Effector memory CD4-positive, alpha-beta T cell (primary cell): Measurements from ENCODE around the gene ZFYVE27.

Experiments used
- DNase-seq, 3 donors: peaks; one replicate each; pipeline ENCODE4 v3.0.0-alpha.2; 2020
- H3K27ac ChIP-seq: 2 replicates; pipeline ENCODE4 v1.7.0; 2013; ENCODE audit warnings: mild to moderate bottlenecking, low read length, moderate library complexity; ENCODE audit not compliant: insufficient read depth, poor library complexity, severe bottlenecking
- H3K27me3 ChIP-seq: replicated peaks from 2 replicates; pipeline ENCODE4 v1.7.0; 2013; ENCODE audit warnings: mild to moderate bottlenecking, low read length; ENCODE audit not compliant: insufficient read depth, control insufficient read depth, poor library complexity, severe bottlenecking
- H3K36me3 ChIP-seq: 2 replicates; pipeline ENCODE4 v1.7.0; 2013; ENCODE audit warnings: mild to moderate bottlenecking, low read length, moderate library complexity; ENCODE audit not compliant: control insufficient read depth, insufficient read depth
- H3K4me1 ChIP-seq: 2 replicates; pipeline ENCODE4 v1.7.0; 2013; ENCODE audit warnings: low read length, mild to moderate bottlenecking; ENCODE audit not compliant: control insufficient read depth, insufficient read depth, poor library complexity, severe bottlenecking
- H3K4me3 ChIP-seq: 2 replicates; pipeline ENCODE4 v1.7.0; 2013; ENCODE audit warnings: low read length, low read depth, mild to moderate bottlenecking; ENCODE audit not compliant: insufficient read depth, poor library complexity, severe bottlenecking
- H3K9me3 ChIP-seq: 2 replicates; pipeline ENCODE4 v1.7.0; 2013; ENCODE audit warnings: mild to moderate bottlenecking, low read length, moderate library complexity; ENCODE audit not compliant: control insufficient read depth

Gene ZFYVE27

DNA sequence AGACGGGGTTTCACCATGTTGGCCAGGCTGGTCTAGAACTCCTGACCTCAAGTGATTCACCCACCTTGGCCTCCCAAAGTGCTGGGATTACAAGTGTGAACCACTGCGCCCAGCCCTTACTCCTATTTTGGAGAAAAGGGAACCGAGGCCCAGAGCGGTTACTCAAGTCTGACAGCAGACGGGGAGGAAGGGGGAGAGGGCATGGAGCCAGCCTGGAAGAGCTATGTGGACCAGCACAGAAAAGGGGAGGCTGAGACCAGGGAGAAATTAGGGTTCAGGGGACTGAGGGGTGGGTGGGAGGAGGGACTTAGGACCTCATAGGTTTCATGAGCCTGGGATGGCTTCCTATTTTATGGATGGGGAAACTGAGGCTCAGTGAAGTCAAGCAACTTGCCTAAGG is 33.3 kb downstream of the ZFYVE27 start:
- Histone ChIP-seq H3K4me1 (peaks cover 9% of the 10 kb centered on the region), H3K9me3 (no peaks in the 10 kb centered on the region), H3K36me3 (no peaks in the 10 kb centered on the region), H3K27me3 (peaks cover 14% of the 10 kb centered on the region), H3K27ac (no peak overlapping the region), H3K4me3 (no peak overlapping the region)
- DNase-seq: no peak

- Histone ChIP-seq H3K27ac (no peak overlapping the region), H3K36me3 (no peaks in the 10 kb centered on the region), H3K27me3 (peaks cover 14% of the 10 kb centered on the region), H3K4me3 (no peak overlapping the region), H3K4me1 (peaks cover 9% of the 10 kb centered on the region), H3K9me3 (no peaks in the 10 kb centered on the region)
- no peak for DNase-seq
These were observed 34.3 kb downstream of the ZFYVE27 start for GRCh38 chr10:97771055-97771891.

- no peak within 1 kb of the TSS for H3K27ac ChIP-seq
- H3K9me3 ChIP-seq: no peaks in the 10 kb centered on the region
- H3K4me3 ChIP-seq: no peak within 1 kb of the TSS
- DNase-seq: no peak
- peaks cover 14% of the 10 kb centered on the region for H3K27me3 ChIP-seq
- peaks cover 9% of the 10 kb centered on the region for H3K4me1 ChIP-seq
- no peaks in the 10 kb centered on the region for H3K36me3 ChIP-seq
These were observed 35.2 kb downstream of the ZFYVE27 start, which contains the start of gene SFRP5 for GRCh38 chr10:97771913-97772823. Gene SFRP5 (minus strand): TSS chr10:97771999. CDS start chr10:97771833, 166 bp downstream.

- Histone ChIP-seq H3K4me1 (peaks cover 9% of the 10 kb centered on the region), H3K36me3 (no peaks in the 10 kb centered on the region), H3K27ac (no peak overlapping the region), H3K9me3 (no peaks in the 10 kb centered on the region), H3K27me3 (peaks cover 14% of the 10 kb centered on the region), H3K4me3 (no peak overlapping the region)
- no peak for DNase-seq
These were observed 36.2 kb downstream of the ZFYVE27 start for GRCh38 chr10:97773096-97773495.

DNA sequence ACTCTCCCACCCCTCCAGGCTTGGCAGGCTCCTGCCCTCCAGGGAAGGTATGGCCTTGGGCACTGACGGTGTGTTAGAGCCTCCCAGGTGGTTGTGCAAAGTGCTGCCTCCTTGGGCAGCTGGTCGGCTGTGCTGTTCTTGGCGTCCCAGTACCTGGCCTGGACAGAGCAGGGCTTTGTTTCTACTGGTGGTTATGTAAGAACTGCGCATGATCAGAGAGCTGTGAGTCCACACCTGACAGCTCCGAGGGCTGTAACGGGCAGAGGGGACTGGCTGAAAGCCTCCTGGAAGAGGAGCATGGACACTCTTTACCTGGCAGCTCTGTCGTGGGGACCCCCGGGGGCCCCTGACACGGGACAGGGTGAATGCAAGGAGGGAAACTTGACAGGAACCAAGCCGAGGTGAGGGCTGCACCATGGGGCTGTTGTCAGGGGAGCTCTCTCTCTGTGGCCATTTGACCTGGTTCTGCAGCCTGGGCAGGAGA is 37.9 kb downstream of the ZFYVE27 start:
- no peak overlapping the region for H3K27ac ChIP-seq
- H3K4me1 ChIP-seq: peaks cover 9% of the 10 kb centered on the region
- DNase-seq: no peak
- H3K9me3 ChIP-seq: no peaks in the 10 kb centered on the region
- H3K27me3 ChIP-seq: peaks cover 14% of the 10 kb centered on the region
- no peaks in the 10 kb centered on the region for H3K36me3 ChIP-seq
- H3K4me3 ChIP-seq: no peak overlapping the region

DNA sequence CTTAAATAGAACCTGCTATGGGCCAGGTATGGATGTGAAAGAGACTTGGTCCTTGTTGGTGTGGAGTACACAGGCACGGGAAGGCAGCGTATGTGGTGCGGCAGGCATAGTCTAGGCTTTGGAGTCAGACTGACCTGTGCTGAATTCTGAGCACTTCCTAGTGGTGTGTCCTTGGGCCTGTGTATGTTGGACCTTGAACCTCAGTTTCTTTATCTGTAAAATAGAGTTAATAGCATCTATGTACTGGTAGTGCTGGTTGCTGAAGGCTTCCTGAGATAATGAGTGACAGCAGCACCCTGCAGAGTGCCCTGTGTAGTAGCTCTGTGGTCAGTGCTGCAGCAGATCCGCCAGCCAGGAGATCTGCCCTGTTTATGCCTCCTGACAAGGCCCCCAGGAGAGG is 40.2 kb downstream of the ZFYVE27 start:
- Histone ChIP-seq H3K27me3 (no peaks in the 10 kb centered on the region), H3K27ac (no peak overlapping the region), H3K4me3 (no peak overlapping the region), H3K9me3 (no peaks in the 10 kb centered on the region), H3K36me3 (no peaks in the 10 kb centered on the region), H3K4me1 (peaks cover 11% of the 10 kb centered on the region)
- no peak for DNase-seq

- Histone ChIP-seq H3K4me1 (peaks cover 11% of the 10 kb centered on the region), H3K27ac (no peak overlapping the region), H3K4me3 (no peak overlapping the region), H3K36me3 (no peaks in the 10 kb centered on the region), H3K9me3 (no peaks in the 10 kb centered on the region), H3K27me3 (no peaks in the 10 kb centered on the region)
- no peak for DNase-seq
These were observed 41.7 kb downstream of the ZFYVE27 start for GRCh38 chr10:97778452-97779302.

DNA sequence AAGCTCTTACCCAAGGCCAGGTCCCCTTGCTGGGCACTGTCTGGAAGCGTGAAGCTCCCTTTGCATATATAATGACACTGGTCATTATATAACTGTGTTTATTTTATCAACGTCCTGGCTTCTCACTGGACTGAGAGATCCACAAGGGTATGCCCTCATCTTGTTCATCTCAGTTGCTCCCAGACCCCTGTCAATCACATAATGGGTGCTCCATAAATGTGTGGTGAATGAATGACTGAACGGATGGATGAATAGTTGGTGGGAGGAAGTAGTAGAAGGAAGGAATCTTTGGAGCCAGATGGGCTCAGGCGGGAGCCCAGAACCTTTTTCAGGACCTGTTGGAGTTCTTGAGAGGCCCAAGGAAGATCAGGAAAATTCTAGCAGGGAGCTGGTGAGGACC is 42.6 kb downstream of the ZFYVE27 start:
- peaks cover 11% of the 10 kb centered on the region for H3K4me1 ChIP-seq
- no peaks in the 10 kb centered on the region for H3K27me3 ChIP-seq
- no peaks in the 10 kb centered on the region for H3K36me3 ChIP-seq
- H3K9me3 ChIP-seq: no peaks in the 10 kb centered on the region
- H3K27ac ChIP-seq: no peak overlapping the region
- no peak for DNase-seq
- H3K4me3 ChIP-seq: no peak overlapping the region

DNA sequence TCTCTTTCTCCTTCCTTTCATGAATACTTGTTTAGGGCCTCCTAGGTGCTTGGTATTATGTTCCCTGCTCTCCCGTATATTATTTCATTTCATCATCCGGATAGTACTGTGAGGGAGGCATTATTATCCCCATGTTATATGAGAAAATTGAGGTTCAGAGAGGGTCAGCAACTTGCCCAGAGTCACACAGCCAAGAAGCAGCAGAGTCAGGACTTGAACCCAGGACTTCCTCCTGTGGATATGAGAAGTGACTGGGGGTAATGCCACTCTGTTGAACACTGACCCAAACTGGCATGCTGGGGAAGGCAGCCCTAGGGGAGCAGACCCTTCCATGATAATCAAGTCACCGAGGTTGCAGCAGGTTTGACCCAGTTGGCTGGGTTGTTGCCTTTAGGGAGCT is 43.0 kb downstream of the ZFYVE27 start:
- Histone ChIP-seq H3K27me3 (no peaks in the 10 kb centered on the region), H3K27ac (no peak overlapping the region), H3K36me3 (no peaks in the 10 kb centered on the region), H3K9me3 (no peaks in the 10 kb centered on the region), H3K4me3 (no peak overlapping the region), H3K4me1 (peaks cover 11% of the 10 kb centered on the region)
- DNase-seq: no peak
